Hepatocyte (in vitro differentiated cells): ENCODE results near the gene LMX1A.

Experiments
- CTCF ChIP-seq: fragments of 200-600 bp; sonication (generic); IDR thresholded peaks from 2 replicates; pipeline ENCODE4 v1.5.1; 2016; ENCODE audit warnings: antibody characterized with exemption, mild to moderate bottlenecking; ENCODE audit not compliant: poor library complexity
- EZH2 ChIP-seq: fragments of 200-600 bp; sonication (generic); IDR thresholded peaks from 2 replicates; pipeline ENCODE4 v1.6.1; 2016; ENCODE audit warnings: antibody characterized with exemption, mild to moderate bottlenecking, borderline replicate concordance

DNA sequence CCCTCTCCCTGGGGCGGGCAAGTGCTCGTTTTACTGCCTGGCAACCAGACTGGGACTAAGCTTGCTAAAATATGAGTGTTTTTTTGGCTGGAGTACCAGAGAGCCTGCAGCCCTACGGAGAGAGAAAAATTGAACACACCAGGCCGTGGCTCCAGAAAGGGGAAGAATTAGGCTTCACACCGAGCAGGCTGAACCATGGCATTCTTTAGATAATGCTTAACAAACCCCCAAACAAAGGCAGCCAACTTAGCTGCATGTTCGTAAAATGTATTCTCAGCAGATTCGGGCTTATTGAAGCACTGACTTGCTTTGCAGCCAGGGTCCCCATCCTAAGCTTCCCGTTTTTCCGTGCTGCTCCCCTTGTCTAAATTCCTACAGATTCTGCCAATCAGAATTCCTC is 76.6 kb downstream of the LMX1A start:
- TF ChIP-seq CTCF, result no peak
- TF ChIP-seq EZH2, result no peak
